Hematopoietic multipotent progenitor cell treated with erythropoietin and hydrocortisone succinate and interleukin-3 and kit ligand, for 6 days (in vitro differentiated cells): ENCODE data around the gene COL6A2.
"Not testable (repeated sequence)": the region's sequence is repeated elsewhere in the genome, so short reads cannot be mapped to it uniquely, and the experiment has no call there.

Experiments used
- DNase-seq: peaks from one replicate; pipeline ENCODE4 v3.0.0-alpha.2; 2015

COL6A2 gene

GRCh38 chr21:46127239-46128105 is 29.6 kb downstream of the COL6A2 start:
- DNase-seq, result no peak

DNA sequence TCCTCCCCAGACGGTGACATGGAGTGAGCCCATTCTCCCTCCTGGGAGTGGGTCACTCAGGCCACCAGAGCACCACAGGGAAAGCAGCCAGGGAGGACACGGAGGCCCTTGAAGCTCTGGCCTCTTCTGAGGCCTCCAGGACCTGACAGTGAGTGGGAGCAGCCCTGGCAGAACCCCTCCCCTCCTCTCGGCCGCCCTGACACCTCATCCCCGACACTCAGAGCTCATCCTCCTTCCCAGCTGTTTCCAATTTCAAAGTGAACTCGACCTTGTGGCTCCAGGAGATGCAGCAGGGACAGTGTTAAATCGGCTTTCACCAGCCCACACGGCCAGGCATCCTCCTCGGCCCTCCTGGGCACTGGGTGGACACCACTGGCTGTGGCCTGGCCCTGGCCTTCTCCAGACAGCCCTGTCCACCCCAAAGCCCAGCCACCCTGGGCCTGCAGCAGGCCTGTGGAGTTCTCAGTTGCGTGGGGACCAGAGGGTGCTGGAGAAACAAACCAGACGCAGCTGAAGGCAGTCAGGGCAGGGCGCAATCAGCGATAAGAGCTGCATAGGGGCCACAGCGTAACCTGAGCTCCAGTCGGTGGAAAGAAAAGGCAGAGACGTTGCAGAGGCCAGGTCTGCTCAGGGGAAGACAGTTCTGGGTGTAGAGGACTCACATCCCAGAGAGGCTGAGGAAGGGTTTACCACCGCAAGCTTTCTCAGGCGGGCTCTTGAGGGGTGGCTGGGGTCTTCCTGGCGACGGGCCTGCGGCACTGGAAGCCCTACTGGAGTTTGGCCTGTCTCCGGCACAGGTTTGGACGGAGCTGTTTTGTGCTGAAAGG is 30.4 kb downstream of the COL6A2 start:
- DNase-seq, result no peak

DNA sequence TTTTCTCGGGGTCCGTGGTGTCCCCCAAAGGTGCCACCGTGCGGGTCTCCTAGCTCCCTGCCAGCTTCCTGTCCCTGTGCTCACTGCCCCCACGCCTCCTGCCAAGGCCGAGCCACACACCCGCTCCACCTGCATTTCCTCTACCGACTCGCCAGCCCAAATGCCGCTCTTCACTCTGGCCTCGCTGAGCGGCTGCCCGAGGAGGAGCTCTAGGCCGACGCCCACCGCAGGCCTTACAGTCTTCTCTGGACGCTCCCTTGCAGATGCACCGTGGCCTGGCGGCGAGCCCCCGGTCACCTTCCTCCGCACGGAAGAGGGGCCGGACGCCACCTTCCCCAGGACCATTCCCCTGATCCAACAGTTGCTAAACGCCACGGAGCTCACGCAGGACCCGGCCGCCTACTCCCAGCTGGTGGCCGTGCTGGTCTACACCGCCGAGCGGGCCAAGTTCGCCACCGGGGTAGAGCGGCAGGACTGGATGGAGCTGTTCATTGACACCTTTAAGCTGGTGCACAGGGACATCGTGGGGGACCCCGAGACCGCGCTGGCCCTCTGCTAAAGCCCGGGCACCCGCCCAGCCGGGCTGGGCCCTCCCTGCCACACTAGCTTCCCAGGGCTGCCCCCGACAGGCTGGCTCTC is 31.1 kb downstream of the COL6A2 start:
- no peak for DNase-seq

DNA sequence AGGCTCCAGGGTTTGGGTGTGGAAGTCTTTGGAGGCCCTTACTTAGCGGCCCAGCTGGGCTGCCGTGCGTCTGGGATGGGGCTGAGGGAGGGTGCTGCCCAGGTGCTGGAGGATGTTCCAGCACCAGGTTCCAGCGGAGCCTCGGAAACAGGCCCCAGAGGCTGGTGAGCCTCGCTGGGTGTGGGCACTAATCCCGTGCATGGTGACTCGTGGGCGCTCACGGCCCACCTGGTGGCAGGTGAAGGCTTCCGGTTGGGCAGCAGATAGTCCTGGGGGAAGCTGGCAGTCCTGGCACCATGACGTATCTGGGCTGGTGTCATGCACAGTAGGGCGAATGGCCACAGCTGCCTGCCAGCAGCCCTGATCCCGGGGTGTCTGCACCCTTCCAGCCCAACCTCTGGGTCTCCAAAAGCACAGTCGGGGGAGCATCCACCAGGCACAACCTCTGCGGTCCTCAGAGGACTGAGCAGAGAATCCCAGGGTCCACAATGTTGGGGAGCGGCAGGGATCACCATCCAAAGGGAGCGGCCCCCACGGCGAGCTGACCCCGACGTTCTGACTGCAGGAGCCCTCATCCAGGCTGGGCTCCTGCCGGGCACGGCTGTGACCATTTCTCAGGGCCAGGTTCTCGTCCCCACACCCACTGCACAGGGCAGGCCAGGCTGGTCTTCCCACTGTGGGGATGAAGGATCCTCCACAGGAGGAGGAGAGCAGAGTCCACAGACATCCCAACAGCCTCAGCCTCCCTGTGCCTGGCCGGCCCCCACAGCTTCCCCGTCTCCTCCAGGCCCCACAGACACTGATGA is 32.1 kb downstream of the COL6A2 start:
- DNase-seq, result no peak

- DNase-seq, result no peak
These were observed 33.1 kb downstream of the COL6A2 start for GRCh38 chr21:46130831-46131587.

- no peak for DNase-seq
These were observed 33.6 kb downstream of the COL6A2 start for GRCh38 chr21:46131588-46131837.

GRCh38 chr21:46131838-46132651 is 34.1 kb downstream of the COL6A2 start:
- DNase-seq, result no peak

DNA sequence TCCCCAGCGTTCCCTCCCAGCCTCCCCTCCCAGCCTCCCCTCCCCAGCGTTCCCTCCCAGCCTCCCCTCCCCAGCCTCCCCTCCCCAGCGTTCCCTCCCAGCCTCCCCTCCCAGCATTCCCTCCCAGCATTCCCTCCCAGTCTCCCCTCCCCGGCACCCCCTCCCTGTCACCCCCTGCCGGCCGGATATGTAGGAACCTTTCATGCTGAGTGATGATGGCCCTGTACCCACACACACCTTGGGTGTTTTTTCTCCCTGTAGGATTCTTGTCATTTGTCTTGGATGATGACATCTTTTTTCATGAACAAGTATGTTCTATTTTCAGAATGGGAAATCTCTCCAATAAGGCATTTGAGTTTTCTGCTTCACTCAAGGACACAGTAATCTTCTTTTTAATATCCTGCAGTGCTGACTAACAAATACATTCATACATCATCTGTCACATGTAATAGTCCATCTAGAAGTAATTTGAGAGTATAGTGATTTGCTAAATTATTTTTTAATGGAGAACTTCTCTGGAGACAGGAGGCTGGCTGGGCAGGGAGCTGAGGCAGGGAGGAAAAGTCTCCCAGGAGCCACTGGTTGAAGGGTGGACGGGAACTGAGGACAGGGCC is 38.0 kb downstream of the COL6A2 start:
- DNase-seq, result no peak

DNA sequence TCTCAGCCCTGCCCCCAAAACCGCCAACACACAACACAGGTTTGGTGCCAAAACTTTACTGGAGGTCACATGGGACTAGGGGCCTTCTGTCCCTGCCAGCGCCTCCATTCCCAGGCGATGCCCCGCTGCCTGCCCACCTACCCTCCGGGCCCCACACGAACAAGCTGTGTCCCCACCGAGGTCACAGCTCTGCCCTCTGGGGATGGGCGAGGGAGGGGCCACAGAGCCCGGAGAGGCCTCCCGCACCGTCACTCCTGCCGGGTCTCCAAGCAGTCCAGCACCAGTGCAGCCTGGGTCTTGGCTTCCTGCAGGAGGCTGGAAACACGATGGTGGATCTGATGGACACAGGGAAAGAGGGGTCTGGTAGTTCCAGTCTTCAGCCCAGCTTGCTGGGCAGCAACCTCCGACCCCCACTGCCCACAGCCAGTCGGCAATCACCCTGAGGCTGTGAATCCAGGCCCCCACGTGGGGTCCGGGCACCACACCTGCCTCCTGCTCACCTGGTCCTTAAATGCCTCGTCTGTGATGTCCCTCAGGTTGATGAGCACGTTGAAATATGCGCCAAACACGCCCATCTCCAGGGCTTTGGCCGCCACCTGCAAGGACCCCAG is 38.9 kb downstream of the COL6A2 start:
- no peak for DNase-seq

DNA sequence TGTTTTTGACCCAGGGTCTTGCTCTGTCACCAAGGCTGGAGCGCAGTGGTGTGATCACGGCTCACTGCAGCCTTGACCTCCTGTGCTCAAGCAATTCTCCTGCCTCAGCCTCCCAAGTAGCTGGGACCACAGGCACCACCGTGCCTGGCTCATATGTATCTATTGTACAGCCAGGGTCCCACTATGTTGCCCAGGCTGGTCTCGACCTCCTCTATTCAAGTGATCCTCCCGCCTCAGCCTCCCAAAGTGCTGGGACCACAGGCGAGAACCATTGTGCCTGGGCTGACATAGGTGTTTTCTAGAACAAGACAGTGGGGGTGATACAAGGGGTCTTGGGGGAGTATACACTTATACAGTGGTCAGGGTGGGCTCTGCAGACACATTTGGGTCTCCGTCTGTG is 40.0 kb downstream of the COL6A2 start:
- no peak for DNase-seq

- no peak for DNase-seq
These were observed 40.6 kb downstream of the COL6A2 start for GRCh38 chr21:46138383-46138970.

DNA sequence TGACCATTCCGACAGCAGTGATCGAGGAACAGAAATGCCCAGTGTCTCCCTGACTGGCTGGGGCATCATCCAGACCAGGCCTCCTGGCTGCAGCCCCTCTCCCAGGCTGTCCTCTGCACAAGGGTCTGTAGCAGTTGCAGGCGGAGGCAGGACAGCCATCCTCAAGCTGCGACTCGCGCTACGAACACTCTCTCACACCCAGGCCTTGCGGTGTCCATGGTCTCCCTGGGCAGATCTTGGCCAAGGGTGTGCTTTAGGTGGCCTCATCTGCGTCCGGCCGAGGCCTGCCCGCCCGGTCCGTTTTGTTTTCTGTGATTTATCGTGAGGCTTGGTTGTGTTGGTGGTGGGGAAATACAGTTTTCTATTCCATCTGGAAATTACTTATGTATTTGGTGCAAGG is 41.8 kb downstream of the COL6A2 start:
- no peak for DNase-seq

GRCh38 chr21:46140352-46141003 is 42.6 kb downstream of the COL6A2 start:
- DNase-seq, result not testable (repeated sequence)

DNA sequence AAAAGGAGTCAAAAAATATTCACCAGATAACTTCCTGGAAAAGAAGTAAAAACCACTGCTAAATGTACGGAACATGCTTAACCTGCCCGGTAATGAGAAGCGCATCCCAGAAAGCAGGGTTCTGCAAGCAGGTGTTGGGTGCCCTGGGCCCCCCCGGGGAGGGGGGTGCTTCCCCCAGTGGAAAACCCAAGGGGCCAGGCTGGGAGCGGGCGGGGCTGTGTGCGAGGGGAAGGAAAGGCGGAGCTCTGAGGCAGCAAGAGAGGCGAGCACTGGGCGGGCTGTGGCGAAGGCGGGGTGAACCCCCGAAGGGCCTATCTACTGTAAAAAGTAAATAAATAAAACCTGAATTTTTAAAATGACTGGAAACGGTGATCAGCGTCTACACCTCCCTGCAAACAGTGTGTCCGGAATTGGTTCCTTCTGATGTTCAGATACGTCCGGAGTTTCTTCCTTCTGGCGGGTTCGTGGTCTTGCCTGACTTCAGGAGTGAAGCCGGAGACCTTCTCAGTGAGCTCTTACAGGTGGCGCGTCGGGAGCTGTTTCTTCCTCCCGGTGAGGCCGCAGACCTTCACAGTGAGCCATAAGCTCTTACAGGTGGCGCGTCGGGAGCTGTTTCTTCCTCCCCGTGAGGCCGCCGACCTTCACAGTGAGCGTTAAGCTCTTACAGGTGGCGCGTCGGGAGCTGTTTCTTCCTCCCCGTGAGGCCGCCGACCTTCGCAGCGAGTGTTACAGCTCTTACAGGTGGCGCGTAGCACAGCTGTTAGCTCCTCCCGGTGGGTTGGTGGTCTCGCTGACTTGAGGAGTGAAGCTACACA is 44.1 kb downstream of the COL6A2 start:
- no peak for DNase-seq

DNA sequence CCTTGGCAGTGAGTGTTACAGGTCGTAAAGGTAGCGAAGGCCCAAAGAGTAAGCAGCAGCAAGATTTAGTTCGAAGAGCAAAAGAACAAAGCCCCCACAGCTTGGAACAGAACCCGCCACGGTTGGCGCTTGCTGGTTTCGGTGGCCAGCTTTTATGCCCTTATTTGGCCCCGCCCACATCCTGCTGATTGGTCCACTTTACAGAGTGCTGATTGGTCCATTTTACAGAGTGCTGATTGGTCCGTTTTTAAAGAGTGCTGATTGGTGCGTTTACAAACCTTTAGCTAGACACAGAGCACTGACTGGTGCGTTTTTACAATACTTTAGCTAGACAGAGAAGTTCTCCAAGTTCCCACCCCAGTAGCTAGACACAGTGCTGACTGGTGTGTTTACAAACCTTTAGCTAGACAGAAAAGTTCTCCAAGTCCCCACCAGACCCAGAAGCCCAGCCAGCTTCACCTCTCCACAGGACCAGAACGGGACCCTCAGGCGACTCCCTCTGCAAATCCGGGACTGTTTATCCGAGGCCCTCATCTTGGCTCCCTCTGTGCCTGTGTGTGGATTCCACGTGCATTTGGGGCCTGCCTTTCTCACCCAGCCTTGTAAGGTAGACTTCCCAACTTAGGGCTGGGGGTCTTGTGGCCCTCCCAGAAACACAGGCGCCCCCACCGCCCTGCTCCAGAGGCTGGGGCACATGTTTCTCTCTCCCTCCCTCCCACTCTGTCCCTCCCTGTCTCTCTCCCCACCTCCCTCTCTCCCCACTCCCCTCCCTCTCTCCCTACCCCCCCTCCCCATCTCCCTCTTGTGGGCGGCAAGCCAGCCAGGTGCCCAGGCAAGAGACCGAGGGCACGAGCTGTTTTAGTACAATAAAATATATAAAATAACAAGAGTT is 44.9 kb downstream of the COL6A2 start:
- no peak for DNase-seq

- DNase-seq, result peak; percentile 14
These were observed 46.7 kb downstream of the COL6A2 start for GRCh38 chr21:46144464-46145070.
